ENCODE results near the gene TMEM267.

- TF ChIP-seq TAF1 (IDR thresholded peaks at IDR 0.05; ENCODE audit: low read depth, low read length) (no peak), POLR2A (IDR thresholded peaks at IDR 0.05; ENCODE audit: control extremely low read depth in 1 of 2, low read depth in 2 of 2, low read length in 2 of 2) (no peak), E2F6 (IDR thresholded peaks at IDR 0.05) (no peak), POLR2AphosphoS5 (IDR thresholded peaks at IDR 0.05; ENCODE audit: low read depth, low read length) (no peak), CTCF (IDR thresholded peaks at IDR 0.05; ENCODE audit: control extremely low read depth in 1 of 3, insufficient read depth in 1 of 3, low read depth in 1 of 3, low read length in 3 of 3) (no peak)
Observed at GRCh38 chr5:43485406-43485805, 1.7 kb upstream of the TMEM267 start.

All from H1 (cell line).